ENCODE measurements around the gene ZFY.

GRCh38 chrY:2907356-2907755 is 27.8 kb upstream of the ZFY start:
- no peak for TF ChIP-seq CTCF (conservative IDR thresholded peaks at IDR 0.05; ENCODE audit: low read depth, low read length)
- no peak for TF ChIP-seq EZH2 (IDR thresholded peaks at IDR 0.05; ENCODE audit: borderline replicate concordance, low read depth, low read length, poor library complexity, severe bottlenecking)
